GM23338 (cell line): ENCODE results near the gene RPS4Y1. TPM values are rescaled to one million over a fixed set of nuclear protein-coding genes. Genes with fewer than 3 reads are reported as not detected.

Experiments
- ATAC-seq: fragments of 200-7000 bp; cut with Tn5 transposase; 3 replicates; pipeline ENCODE4 v1.9.1; 2020
- DNase-seq: peaks from one replicate; pipeline ENCODE4 v3.0.0-alpha.2; 2015; ENCODE audit warnings: low spot score
- H2AFZ ChIP-seq: fragments of 200-600 bp; sonication (generic); 2 replicates; pipeline ENCODE4 v1.8.0; 2016; ENCODE audit warnings: antibody characterized with exemption, mild to moderate bottlenecking, moderate library complexity
- H3F3A ChIP-seq: fragments of 200-600 bp; sonication (generic); replicated peaks from 2 replicates; pipeline ENCODE4 v1.8.0; 2017; ENCODE audit warnings: antibody characterized with exemption, mixed run types, low read depth
- H3K27ac ChIP-seq: fragments of 200-600 bp; sonication (generic); 2 replicates; pipeline ENCODE4 v1.6.1; 2016; ENCODE audit warnings: low read depth
- H3K27me3 ChIP-seq: fragments of 200-600 bp; sonication (generic); 2 replicates; pipeline ENCODE4 v1.8.0; 2016; ENCODE audit warnings: mild to moderate bottlenecking, mixed run types, moderate library complexity; ENCODE audit not compliant: insufficient read depth
- H3K36me3 ChIP-seq: fragments of 200-600 bp; sonication (generic); 2 replicates; pipeline ENCODE4 v1.8.0; 2016; ENCODE audit warnings: mild to moderate bottlenecking; ENCODE audit not compliant: insufficient read depth
- H3K4me1 ChIP-seq: fragments of 200-600 bp; sonication (generic); 2 replicates; pipeline ENCODE4 v1.8.0; 2016; ENCODE audit warnings: mild to moderate bottlenecking, moderate library complexity; ENCODE audit not compliant: insufficient read depth
- H3K4me2 ChIP-seq: fragments of 200-600 bp; sonication (generic); 2 replicates; pipeline ENCODE4 v1.7.1; 2017; ENCODE audit warnings: mixed run types
- H3K4me3 ChIP-seq: fragments of 200-600 bp; sonication (generic); 2 replicates; pipeline ENCODE4 v1.6.1; 2016; ENCODE audit warnings: mixed run types
- H3K79me2 ChIP-seq: fragments of 200-600 bp; sonication (generic); replicated peaks from 2 replicates; pipeline ENCODE4 v1.8.0; 2017; ENCODE audit warnings: mild to moderate bottlenecking; ENCODE audit not compliant: insufficient read depth
- H3K9me2 ChIP-seq: fragments of 200-600 bp; sonication (generic); 2 replicates; pipeline ENCODE4 v1.8.0; 2017; ENCODE audit not compliant: insufficient read depth
- H4K20me1 ChIP-seq: fragments of 200-600 bp; sonication (generic); replicated peaks from 2 replicates; pipeline ENCODE4 v1.8.0; 2017; ENCODE audit warnings: mild to moderate bottlenecking; ENCODE audit not compliant: insufficient read depth
- H3K27ac Mint-ChIP-seq: 2 replicates; pipeline ENCODE4 v1.8.0; 2020; ENCODE audit warnings: inconsistent platforms, mild to moderate bottlenecking, moderate library complexity, mixed read lengths
- H3K27me3 Mint-ChIP-seq: 3 replicates; pipeline ENCODE4 v1.8.0; 2022; ENCODE audit warnings: low read depth, mild to moderate bottlenecking, moderate library complexity, mixed read lengths, inconsistent platforms; ENCODE audit not compliant: insufficient read depth, poor library complexity
- H3K36me3 Mint-ChIP-seq: 3 replicates; pipeline ENCODE4 v1.8.0; 2021; ENCODE audit warnings: low read depth, mild to moderate bottlenecking, inconsistent platforms, moderate library complexity, mixed read lengths
- H3K4me1 Mint-ChIP-seq: 3 replicates; pipeline ENCODE4 v1.8.0; 2020; ENCODE audit warnings: mild to moderate bottlenecking, inconsistent platforms, mixed read lengths
- H3K4me3 Mint-ChIP-seq: 3 replicates; pipeline ENCODE4 v1.8.0; 2021; ENCODE audit warnings: moderate library complexity, mild to moderate bottlenecking, inconsistent platforms, mixed read lengths
- H3K9me3 Mint-ChIP-seq: 3 replicates; pipeline ENCODE4 v1.8.0; 2020; ENCODE audit warnings: moderate library complexity, mild to moderate bottlenecking, inconsistent platforms, mixed read lengths
- CREB1 ChIP-seq: fragments of 250-450 bp; sonication (Bioruptor Pico); IDR thresholded peaks from 2 replicates; pipeline ENCODE4 v1.5.0; 2020; ENCODE audit warnings: low read depth, mild to moderate bottlenecking, moderate library complexity
- ETS1 ChIP-seq: IDR thresholded peaks from 2 replicates; pipeline ENCODE4 v1.6.1; 2016; ENCODE audit warnings: antibody characterized with exemption
- EZH2 ChIP-seq: fragments of 200-600 bp; sonication (generic); IDR thresholded peaks from one replicate; pipeline ENCODE4 v1.8.0; 2017; ENCODE audit warnings: antibody characterized with exemption, mild to moderate bottlenecking, low read depth; ENCODE audit not compliant: unreplicated experiment
- JUNB ChIP-seq: IDR thresholded peaks from one replicate; pipeline ENCODE4 v1.6.1; 2016; ENCODE audit warnings: antibody characterized with exemption; ENCODE audit not compliant: unreplicated experiment
- NANOG ChIP-seq: IDR thresholded peaks from 2 replicates; pipeline ENCODE4 v1.6.1; 2016; ENCODE audit warnings: antibody characterized with exemption, borderline replicate concordance
- POLR2AphosphoS5 ChIP-seq: IDR thresholded peaks from 2 replicates; pipeline ENCODE4 v1.6.1; 2016; ENCODE audit warnings: antibody characterized with exemption, low read depth
- REST ChIP-seq: IDR thresholded peaks from one replicate; pipeline ENCODE4 v1.6.1; 2018; ENCODE audit warnings: antibody characterized with exemption; ENCODE audit not compliant: unreplicated experiment
- STAT1 ChIP-seq: IDR thresholded peaks from one replicate; pipeline ENCODE4 v1.6.1; 2016; ENCODE audit warnings: antibody characterized with exemption; ENCODE audit not compliant: unreplicated experiment
- ZNF114 ChIP-seq: fragments of 250-450 bp; sonication (Bioruptor Pico); IDR thresholded peaks from 2 replicates; pipeline ENCODE4 v1.5.0; 2020; ENCODE audit warnings: mild to moderate bottlenecking, moderate library complexity
- ZNF331 ChIP-seq: fragments of 250-450 bp; sonication (Bioruptor Pico); IDR thresholded peaks from 2 replicates; pipeline ENCODE4 v1.5.0; 2020; ENCODE audit warnings: low read depth, mild to moderate bottlenecking, moderate library complexity
- ZNF462 ChIP-seq: fragments of 250-450 bp; sonication (Bioruptor Pico); IDR thresholded peaks from 2 replicates; pipeline ENCODE4 v1.5.0; 2020; ENCODE audit warnings: mild to moderate bottlenecking, moderate library complexity
- polyA plus RNA-seq: library from polyadenylated mRNA; unstranded; fragments of >200 nt; fragmentation: Nextera tagmentation; extraction: Ambion mirVana; gene quantifications from 2 replicates; pipeline ENCODE4 v1.2.1, GENCODE V29; 2016
- total RNA-seq: library from RNA; depleted of rRNA; stranded (reverse); fragments of >200 nt; shearing (Covaris generic); gene quantifications from 2 replicates; pipeline ENCODE4 v1.2.3, GENCODE V29; 2014

RPS4Y1 gene
- total and polyA plus RNA-seq, 2 experiments from 2014 or later: 216 to 294 TPM

GRCh38 chrY:2883561-2883960 lies 42.2 kb downstream of the RPS4Y1 start (continued):
- no peak for TF ChIP-seq ETS1
- no peak for TF ChIP-seq REST
- no peak for TF ChIP-seq NANOG
- no peak for TF ChIP-seq EZH2
- TF ChIP-seq ZNF331 (CRISPR knock-in tag): no peak

- no peaks in the 10 kb centered on the region for H4K20me1 ChIP-seq
- Mint-ChIP-seq H3K9me3 (no peaks in the 10 kb centered on the region; the same call in 2 of the 3 replicates), H3K4me3 (no peak overlapping the region), H3K27me3 (peaks cover 4% of the 10 kb centered on the region), H3K4me1 (peaks cover 23% of the 10 kb centered on the region; the same call in 2 of the 3 replicates), H3K36me3 (no peaks in the 10 kb centered on the region), H3K27ac (no peak overlapping the region)
- DNase-seq: no peak
- no peaks in the 10 kb centered on the region for H3K36me3 ChIP-seq
- H3K4me3 ChIP-seq: no peak overlapping the region
- H2AFZ ChIP-seq: no peak overlapping the region
- no peak overlapping the region for H3K4me2 ChIP-seq
- H3K27ac ChIP-seq: no peak overlapping the region
- H3K4me1 ChIP-seq: no peaks in the 10 kb centered on the region
- H3K79me2 ChIP-seq: no peaks in the 10 kb centered on the region
- no peaks in the 10 kb centered on the region for H3K9me2 ChIP-seq
- no peak for ATAC-seq
- H3F3A ChIP-seq: no peaks in the 10 kb centered on the region
- no peaks in the 10 kb centered on the region for H3K27me3 ChIP-seq
- TF ChIP-seq NANOG (no peak), ZNF462 (CRISPR knock-in tag) (no peak), STAT1 (no peak), ZNF114 (CRISPR knock-in tag) (no peak), JUNB (no peak), CREB1 (CRISPR knock-in tag) (no peak), EZH2 (no peak), REST (no peak), POLR2AphosphoS5 (no peak)
Observed at GRCh38 chrY:2885880-2886279, 44.5 kb downstream of the RPS4Y1 start.
